Suprapubic skin (tissue), 4 donors: ENCODE results near the gene GRAMD4. TPM values are rescaled to one million over a fixed set of nuclear protein-coding genes. Genes with fewer than 3 reads are reported as not detected.
A peak's percentile ranks its signal among the peaks of the same experiment; 100 is the strongest.

Experiments
- DNase-seq, 2 donors: peaks; one replicate each; pipeline ENCODE4 v3.0.0-alpha.2; 2019; ENCODE audit warnings: low spot score in 2 of 2
- H3K27ac ChIP-seq: fragments of 200-600 bp; sonication (generic); one replicate; pipeline ENCODE4 v1.5.1; 2019
- H3K27me3 ChIP-seq: fragments of 200-600 bp; sonication (generic); one replicate; pipeline ENCODE4 v1.5.1; 2019
- H3K36me3 ChIP-seq: fragments of 200-600 bp; sonication (generic); one replicate; pipeline ENCODE4 v1.5.1; 2019
- H3K4me1 ChIP-seq: fragments of 200-600 bp; sonication (generic); one replicate; pipeline ENCODE4 v1.5.1; 2019
- H3K4me3 ChIP-seq: fragments of 200-600 bp; sonication (generic); one replicate; pipeline ENCODE4 v1.5.1; 2019; ENCODE audit warnings: mild to moderate bottlenecking
- H3K9me3 ChIP-seq: fragments of 200-600 bp; sonication (generic); one replicate; pipeline ENCODE4 v1.5.1; 2019
- EP300 ChIP-seq: sonication (generic); formaldehyde crosslinking; IDR thresholded peaks from one replicate; pipeline ENCODE4 v1.6.1; 2017; ENCODE audit warnings: antibody characterized with exemption
- POLR2A ChIP-seq, 2 donors: fragments of 450-650 bp; IDR thresholded peaks; one replicate each; pipeline ENCODE4 v1.6.1; 2017; ENCODE audit warnings: antibody characterized with exemption in 2 of 2, mild to moderate bottlenecking in 2 of 2, moderate library complexity in 2 of 2
- POLR2AphosphoS5 ChIP-seq, 3 donors: sonication (generic); formaldehyde crosslinking; IDR thresholded peaks; one replicate each; pipeline ENCODE4 v1.6.1; 2017; ENCODE audit warnings: antibody characterized with exemption in 3 of 3
- WGBS: methylation state at CpG from one replicate; pipeline ENCODE4 v1.1.5; 2018; 5-methylcytosine and 5-hydroxymethylcytosine counted together
- total RNA-seq, 4 donors: library from RNA; depleted of rRNA; stranded (reverse); fragments of >200 nt; gene quantifications; one replicate each; pipeline ENCODE4 v1.1.0, GENCODE V29; 2016
- TF ChIP-seq, protein P1 (sequence below), 2 donors: fragments of 200-600 bp in 1 of 2; fragments of 450-650 bp in 1 of 2; sonication (generic) in 1 of 2; IDR thresholded peaks; one replicate each; pipeline ENCODE4 v1.5.1; 2016 to 2019; ENCODE audit warnings: antibody characterized with exemption in 2 of 2, mild to moderate bottlenecking in 1 of 2, moderate library complexity in 1 of 2

Gene GRAMD4
- total RNA-seq, 4 donors from 2014 or later: 64.1 to 230 (median 164) TPM

DNA sequence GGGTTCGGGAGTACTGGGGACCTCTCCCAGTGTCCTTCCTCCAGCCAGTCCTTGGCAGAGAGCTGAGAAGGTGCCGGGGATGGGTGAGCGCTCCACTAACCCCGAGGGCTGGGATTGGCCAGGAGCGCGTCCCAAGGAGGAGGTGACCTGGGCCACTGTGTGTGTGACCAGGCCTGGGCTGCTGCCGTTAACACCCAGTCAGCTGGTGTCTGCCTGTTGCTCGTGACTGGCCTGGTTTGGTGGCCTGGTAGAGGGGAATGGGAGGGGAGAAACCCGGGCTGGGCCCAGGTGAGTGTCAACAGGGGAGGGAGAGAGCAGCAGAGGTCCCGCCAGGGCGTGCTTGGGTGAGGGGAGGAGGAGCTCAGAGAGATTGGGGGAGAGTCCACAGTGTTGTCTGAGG lies 29.9 kb upstream of the GRAMD4 start:
- Histone ChIP-seq H3K4me3 (no peak overlapping the region), H3K27ac (no peak overlapping the region), H3K9me3 (no peaks in the 10 kb centered on the region), H3K27me3 (no peaks in the 10 kb centered on the region), H3K36me3 (no peaks in the 10 kb centered on the region), H3K4me1 (peaks cover 79% of the 10 kb centered on the region)
- WGBS: 64% methylated on average over 11 of the region's 11 CpGs
- DNase-seq: no peak
- TF ChIP-seq, protein P1, sequence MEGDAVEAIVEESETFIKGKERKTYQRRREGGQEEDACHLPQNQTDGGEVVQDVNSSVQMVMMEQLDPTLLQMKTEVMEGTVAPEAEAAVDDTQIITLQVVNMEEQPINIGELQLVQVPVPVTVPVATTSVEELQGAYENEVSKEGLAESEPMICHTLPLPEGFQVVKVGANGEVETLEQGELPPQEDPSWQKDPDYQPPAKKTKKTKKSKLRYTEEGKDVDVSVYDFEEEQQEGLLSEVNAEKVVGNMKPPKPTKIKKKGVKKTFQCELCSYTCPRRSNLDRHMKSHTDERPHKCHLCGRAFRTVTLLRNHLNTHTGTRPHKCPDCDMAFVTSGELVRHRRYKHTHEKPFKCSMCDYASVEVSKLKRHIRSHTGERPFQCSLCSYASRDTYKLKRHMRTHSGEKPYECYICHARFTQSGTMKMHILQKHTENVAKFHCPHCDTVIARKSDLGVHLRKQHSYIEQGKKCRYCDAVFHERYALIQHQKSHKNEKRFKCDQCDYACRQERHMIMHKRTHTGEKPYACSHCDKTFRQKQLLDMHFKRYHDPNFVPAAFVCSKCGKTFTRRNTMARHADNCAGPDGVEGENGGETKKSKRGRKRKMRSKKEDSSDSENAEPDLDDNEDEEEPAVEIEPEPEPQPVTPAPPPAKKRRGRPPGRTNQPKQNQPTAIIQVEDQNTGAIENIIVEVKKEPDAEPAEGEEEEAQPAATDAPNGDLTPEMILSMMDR (IDR thresholded peaks at IDR 0.05): no peak
- no peak for TF ChIP-seq POLR2A (IDR thresholded peaks at IDR 0.05)
- no peak for TF ChIP-seq POLR2AphosphoS5 (IDR thresholded peaks at IDR 0.05)
- no peak for TF ChIP-seq EP300

DNA sequence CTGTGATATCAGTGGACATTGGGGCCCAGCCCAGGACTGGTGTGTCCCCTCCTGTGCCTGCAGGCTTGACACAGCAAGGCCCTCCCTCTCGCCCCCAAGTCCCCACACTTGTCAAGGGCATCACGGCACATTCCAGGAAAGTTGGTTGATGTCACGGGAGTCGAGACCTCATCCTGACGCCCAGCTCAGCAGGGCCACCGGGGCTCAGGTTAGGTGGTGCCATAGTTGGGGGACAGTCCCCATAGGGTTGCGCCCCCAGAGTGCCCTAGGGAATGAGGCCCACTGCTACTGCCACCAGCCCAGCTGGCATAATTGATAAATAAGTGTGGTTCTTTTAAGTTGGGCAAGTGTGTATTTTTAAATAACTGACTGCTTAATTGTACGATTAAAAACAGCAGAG lies 28.3 kb upstream of the GRAMD4 start:
- peaks cover 81% of the 10 kb centered on the region for H3K4me1 ChIP-seq
- no peak for DNase-seq
- 68% methylated on average over 8 of the region's 8 CpGs for WGBS
- no peaks in the 10 kb centered on the region for H3K27me3 ChIP-seq
- TF ChIP-seq POLR2A (IDR thresholded peaks at IDR 0.05) (no peak), POLR2AphosphoS5 (IDR thresholded peaks at IDR 0.05) (no peak), EP300 (no peak)
- TF ChIP-seq, protein P1 (IDR thresholded peaks at IDR 0.05): no peak
- H3K27ac ChIP-seq: peak overlapping the region; percentile 66
- H3K9me3 ChIP-seq: no peaks in the 10 kb centered on the region
- no peaks in the 10 kb centered on the region for H3K36me3 ChIP-seq
- peak overlapping the region; percentile 24 for H3K4me3 ChIP-seq

DNA sequence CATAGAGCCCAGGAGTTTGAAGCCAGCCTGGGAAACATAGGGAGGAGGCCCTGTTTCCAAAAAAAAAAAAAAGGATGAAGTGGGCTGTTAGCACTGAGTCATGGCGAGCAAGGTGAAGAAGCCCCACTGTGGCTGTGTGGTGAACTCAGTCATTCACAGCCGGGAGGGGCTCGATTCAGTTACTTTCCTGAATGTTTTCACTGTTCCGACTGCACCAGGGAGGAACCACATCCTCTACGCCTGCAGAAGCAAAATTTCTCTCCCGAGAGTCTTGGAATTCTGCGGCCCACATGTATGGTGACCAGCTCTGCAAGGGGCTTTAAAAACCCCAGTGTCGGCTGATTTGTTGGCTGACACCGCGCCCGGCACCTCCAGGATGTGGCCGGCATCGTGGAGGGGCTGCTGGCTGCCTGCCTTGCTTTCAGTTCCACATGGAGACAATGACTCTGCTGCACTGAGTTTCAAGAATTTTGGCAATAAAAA lies 27.8 kb upstream of the GRAMD4 start:
- Histone ChIP-seq H3K4me3 (peak overlapping the region; percentile 24), H3K27ac (peak overlapping the region; percentile 66), H3K36me3 (no peaks in the 10 kb centered on the region), H3K4me1 (peaks cover 80% of the 10 kb centered on the region), H3K9me3 (no peaks in the 10 kb centered on the region), H3K27me3 (no peaks in the 10 kb centered on the region)
- 40% methylated on average over 13 of the region's 13 CpGs for WGBS
- no peak for DNase-seq
- TF ChIP-seq EP300: no peak
- TF ChIP-seq, protein P1 (IDR thresholded peaks at IDR 0.05): no peak
- TF ChIP-seq POLR2AphosphoS5 (IDR thresholded peaks at IDR 0.05): no peak
- TF ChIP-seq POLR2A (IDR thresholded peaks at IDR 0.05): no peak

DNA sequence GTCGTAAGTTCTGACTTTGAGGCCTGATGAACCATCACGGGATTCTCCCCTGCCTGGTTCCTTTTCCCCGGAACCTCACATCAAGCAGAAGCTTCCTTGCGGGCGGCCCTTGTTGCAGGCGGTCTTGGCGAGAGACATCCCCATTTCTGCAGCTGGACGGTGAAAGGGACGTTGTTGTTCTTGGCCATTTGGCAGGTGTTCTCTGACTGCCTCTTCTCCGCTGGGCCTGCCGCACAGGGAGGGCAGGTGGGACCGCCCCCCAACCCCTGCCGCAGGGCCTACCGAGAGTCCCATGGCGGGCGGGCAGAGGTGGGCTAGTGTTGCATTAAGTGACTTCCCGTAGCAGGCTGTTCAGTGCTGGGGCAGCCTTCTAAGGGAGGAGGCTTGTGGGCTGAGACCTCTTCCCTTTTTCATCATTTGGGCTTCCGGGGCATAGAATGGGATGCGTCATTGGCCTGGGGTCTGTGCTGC lies 26.9 kb upstream of the GRAMD4 start:
- no peaks in the 10 kb centered on the region for H3K27me3 ChIP-seq
- no peaks in the 10 kb centered on the region for H3K9me3 ChIP-seq
- H3K4me1 ChIP-seq: peaks cover 74% of the 10 kb centered on the region
- peak overlapping the region; percentile 66 for H3K27ac ChIP-seq
- no peak overlapping the region for H3K4me3 ChIP-seq
- H3K36me3 ChIP-seq: no peaks in the 10 kb centered on the region
- 88% methylated on average over 18 of the region's 19 CpGs for WGBS
- no peak for DNase-seq
- peak in 1 of 2 donors; percentile 51 for TF ChIP-seq POLR2A (IDR thresholded peaks at IDR 0.05)
- TF ChIP-seq POLR2AphosphoS5 (IDR thresholded peaks at IDR 0.05): no peak
- TF ChIP-seq EP300: no peak
- TF ChIP-seq, protein P1 (IDR thresholded peaks at IDR 0.05): no peak

DNA sequence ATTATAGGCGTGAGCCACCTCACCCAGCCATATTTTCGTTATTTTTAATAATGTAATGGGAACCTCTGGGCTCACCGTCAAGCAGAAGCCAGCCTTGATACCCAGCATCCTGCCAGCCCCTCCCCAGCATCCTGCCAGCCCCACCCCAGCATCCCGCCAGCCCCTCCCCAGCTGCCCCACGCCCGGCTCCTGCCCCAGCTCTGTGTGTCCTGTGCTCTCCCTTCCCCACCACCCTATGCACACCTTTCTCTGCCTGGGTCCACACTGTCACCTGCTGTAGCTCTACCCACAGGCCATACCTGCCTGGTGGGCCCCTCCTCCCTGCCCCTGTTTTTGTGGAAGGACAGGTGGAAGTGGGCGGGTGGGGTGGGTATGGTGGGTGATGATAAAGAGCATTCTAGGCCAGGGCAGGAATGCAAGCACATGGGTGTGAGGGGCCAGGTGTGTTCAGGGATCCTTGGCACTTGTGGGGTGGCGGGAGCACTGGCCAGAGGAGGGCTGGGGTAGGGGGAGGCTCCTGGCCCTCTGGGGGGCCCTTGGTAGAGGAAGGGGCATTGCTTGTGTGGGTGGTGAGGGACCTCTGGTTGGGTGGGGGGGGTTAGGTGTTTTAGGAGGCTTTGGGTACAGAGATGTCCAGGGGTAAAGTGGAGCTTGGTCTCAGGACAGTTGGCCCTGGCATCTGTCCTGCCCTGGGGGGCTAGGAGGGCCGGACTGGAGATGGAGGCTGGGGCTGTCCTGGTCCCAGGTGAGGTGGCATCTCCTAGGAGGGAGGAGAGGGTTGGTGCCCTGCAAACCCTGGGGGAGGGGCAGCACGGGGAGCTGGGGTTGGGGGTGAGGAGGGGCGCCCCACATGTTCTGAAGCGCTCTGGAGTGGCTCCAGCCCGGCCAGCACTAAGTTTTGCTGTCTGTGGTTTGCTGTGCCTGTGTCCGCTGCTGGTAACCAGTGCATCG lies 25.9 kb upstream of the GRAMD4 start:
- no peaks in the 10 kb centered on the region for H3K36me3 ChIP-seq
- no peaks in the 10 kb centered on the region for H3K27me3 ChIP-seq
- 78% methylated on average over 14 of the region's 15 CpGs for WGBS
- H3K4me1 ChIP-seq: peaks cover 76% of the 10 kb centered on the region
- no peaks in the 10 kb centered on the region for H3K9me3 ChIP-seq
- TF ChIP-seq EP300 (no peak), POLR2A (IDR thresholded peaks at IDR 0.05) (no peak), POLR2AphosphoS5 (IDR thresholded peaks at IDR 0.05) (no peak)
- TF ChIP-seq, protein P1 (IDR thresholded peaks at IDR 0.05): no peak
- no peak overlapping the region for H3K4me3 ChIP-seq
- DNase-seq: no peak
- H3K27ac ChIP-seq: peak overlapping the region; percentile 29
